ENCODE results near the gene ALS2CL. TPM values are rescaled to one million over a fixed set of nuclear protein-coding genes. Genes with fewer than 3 reads are reported as not detected.
A peak's percentile ranks its signal among the peaks of the same experiment; 100 is the strongest.

The ALS2CL gene
- total RNA-seq, 3 donors from 2014 or later: 1.3 to 1.5 (median 1.4) TPM

DNA sequence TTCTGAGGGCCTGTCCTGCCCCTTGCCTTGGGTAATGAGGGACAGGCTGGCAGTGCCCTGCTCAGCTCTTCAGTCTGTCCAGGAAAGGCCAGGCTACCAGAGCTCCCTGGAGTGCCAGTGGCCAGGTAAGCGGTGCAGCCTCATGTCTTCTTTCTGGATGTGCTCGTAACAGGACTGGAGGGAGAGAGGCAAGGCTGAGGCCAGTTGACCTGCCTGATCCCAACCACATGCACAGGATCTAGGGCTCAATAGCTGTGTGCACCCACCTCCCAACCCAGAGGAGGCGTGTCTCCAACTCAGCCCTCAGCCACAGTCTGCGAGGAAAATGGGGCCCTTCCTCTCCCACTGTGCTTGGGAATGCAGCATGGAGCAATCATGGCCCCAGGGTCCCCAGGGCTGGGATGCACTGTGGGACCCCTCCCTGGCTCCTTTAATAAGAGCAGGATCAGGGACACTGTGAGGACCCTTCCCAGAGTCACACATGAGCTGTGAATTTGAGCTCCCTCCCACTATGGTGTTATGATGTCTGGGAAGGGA is 22.5 kb downstream of the ALS2CL start:
- Mint-ChIP-seq H3K4me3 (no peak overlapping the region), H3K36me3 (ENCODE audit: insufficient read depth) (peaks cover 7% of the 10 kb centered on the region), H3K9me3 (no peaks in the 10 kb centered on the region), H3K4me1 (ENCODE audit: low read depth) (no peaks in the 10 kb centered on the region), H3K27me3 (ENCODE audit: low read depth) (peaks cover 2% of the 10 kb centered on the region)
- ATAC-seq (no peak), DNase-seq (peak; percentile 2)

DNA sequence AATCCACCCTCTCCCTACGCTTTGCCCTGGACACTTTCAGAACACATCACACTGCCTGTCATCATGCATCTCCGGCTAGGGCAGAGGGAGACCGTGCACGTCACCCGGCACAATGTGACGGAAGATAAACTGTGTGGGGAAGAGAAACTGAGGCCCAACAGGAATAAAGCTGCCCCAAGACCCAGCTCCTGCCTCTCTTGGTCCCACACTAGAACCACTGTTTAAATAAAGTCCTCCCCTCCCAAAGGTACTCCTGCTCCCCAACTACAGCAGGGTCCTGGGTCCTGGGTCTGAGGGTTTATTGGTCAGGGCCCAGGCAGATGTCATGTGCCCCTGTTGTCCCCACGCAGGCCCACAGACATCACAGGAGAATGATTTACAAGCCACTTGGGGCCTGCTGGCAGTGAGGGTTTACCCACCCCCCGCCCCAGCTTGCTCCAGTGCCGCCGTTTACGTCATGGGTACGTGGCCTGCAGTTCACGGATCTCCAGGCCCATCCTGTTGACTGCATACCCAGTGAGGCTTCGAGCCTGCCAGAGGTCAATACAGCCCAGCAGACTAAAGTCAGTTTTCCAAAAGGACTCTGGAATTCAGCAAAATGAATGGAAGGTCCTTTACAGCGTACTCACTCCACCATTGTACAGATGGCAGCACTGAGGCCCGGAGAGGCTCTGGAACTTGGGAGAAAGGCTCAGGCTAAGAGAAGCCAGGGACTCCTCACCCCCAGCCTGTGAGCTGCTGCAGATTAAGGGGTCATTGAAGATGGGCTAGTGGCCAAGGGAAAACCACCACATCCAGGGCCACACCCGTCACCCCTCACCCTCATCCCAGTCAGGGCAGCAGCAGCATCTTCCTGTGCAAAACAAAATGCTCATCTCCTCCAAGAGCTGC is 23.2 kb downstream of the ALS2CL start:
- peaks cover 7% of the 10 kb centered on the region for H3K36me3 Mint-ChIP-seq (ENCODE audit: insufficient read depth)
- no peaks in the 10 kb centered on the region for H3K4me1 Mint-ChIP-seq (ENCODE audit: low read depth)
- no peaks in the 10 kb centered on the region for H3K9me3 Mint-ChIP-seq
- no peak for ATAC-seq
- peak; percentile 1 for DNase-seq
- H3K4me3 Mint-ChIP-seq: no peak overlapping the region
- H3K27me3 Mint-ChIP-seq (ENCODE audit: low read depth): peaks cover 2% of the 10 kb centered on the region

DNA sequence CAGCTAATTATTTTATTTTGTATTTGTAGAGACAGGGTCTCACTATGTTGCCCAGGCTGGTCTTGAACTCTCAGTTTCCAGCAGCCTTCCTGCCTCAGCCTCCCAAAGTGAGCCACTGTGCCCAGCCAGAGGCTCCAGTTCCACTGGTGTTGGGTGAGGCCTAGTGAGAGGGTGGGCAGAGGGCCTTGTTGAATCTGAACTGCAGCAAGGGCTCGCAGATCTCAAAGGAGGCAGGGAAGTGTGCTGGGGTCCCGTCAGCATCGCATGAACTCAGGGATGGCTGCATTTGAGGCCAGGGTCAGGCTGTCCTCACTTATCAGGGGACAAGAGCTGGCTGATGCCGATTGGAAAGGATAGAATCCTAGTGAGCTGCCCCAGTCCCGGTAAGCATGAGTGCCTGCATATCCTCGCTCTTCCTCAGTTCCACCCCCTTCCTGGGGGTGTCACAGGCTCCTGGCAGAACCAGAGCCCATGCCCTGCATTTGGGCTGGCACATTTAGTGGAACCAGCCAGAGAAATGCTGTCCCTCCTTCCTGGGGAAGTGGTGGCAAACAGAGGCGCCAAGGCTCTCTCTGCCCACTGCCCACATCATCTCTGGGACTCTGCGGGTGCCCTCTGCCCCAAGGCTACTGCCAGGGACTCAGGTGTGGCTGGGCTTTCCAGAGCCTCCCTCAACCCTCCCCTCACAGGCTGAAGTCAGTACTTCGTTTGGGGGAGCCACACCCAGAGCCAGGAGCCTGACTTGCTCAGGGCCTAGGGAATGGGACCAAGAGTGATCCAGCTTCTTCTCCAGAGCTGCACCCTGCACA is 24.1 kb downstream of the ALS2CL start:
- Mint-ChIP-seq H3K27me3 (ENCODE audit: low read depth) (peaks cover 2% of the 10 kb centered on the region), H3K4me3 (no peak overlapping the region), H3K4me1 (ENCODE audit: low read depth) (no peaks in the 10 kb centered on the region), H3K36me3 (ENCODE audit: insufficient read depth) (peaks cover 3% of the 10 kb centered on the region), H3K9me3 (no peaks in the 10 kb centered on the region)
- peak; percentile 3 for DNase-seq
- no peak for ATAC-seq

DNA sequence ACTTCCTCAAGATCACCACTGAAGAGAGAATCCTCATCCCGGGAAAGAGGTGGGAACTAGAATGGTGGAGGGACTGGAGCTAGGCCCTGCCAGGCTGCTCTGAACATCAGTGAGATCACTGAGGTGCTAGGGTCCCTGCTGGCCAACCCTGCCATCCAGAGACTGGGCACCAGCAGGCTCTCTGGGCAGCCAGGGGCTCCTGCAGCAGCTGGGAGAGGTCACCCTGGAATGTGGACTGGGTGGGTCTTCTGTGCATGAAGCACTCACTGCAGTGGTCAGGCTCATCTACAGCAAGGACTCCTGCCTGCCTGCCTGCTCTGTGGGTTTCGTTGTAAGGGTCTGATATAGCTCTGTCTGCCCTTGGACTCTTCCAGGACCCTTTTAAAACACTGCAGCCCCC is 24.9 kb downstream of the ALS2CL start:
- peaks cover 2% of the 10 kb centered on the region for H3K27me3 Mint-ChIP-seq (ENCODE audit: low read depth)
- peak; percentile 1 for DNase-seq
- no peaks in the 10 kb centered on the region for H3K4me1 Mint-ChIP-seq (ENCODE audit: low read depth)
- H3K36me3 Mint-ChIP-seq (ENCODE audit: insufficient read depth): no peaks in the 10 kb centered on the region
- no peak overlapping the region for H3K4me3 Mint-ChIP-seq
- H3K9me3 Mint-ChIP-seq: no peaks in the 10 kb centered on the region
- ATAC-seq: no peak

DNA sequence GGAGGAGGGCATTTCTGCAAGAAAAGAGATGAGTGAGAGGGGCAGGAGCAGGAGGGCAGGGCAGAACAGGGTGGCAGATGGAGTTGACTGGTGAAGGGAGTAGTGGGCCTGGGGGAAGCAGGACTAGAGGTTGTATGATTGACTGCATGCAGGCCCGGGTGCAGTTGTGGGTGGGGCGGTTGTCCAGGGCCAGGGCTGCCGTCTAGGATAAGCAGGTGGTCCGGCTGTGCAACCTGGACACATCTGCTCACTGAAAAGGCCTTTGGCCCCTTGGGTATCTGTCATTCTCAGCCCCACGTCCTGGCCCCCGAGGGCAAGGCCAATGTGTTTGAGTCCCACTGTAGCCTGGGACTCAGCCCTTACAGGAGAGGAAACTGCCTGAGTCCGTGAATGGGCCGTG is 25.4 kb downstream of the ALS2CL start:
- no peak overlapping the region for H3K4me3 Mint-ChIP-seq
- H3K4me1 Mint-ChIP-seq (ENCODE audit: low read depth): no peaks in the 10 kb centered on the region
- peak; percentile 1 for DNase-seq
- H3K36me3 Mint-ChIP-seq (ENCODE audit: insufficient read depth): no peaks in the 10 kb centered on the region
- no peak for ATAC-seq
- no peaks in the 10 kb centered on the region for H3K9me3 Mint-ChIP-seq
- H3K27me3 Mint-ChIP-seq (ENCODE audit: low read depth): peaks cover 2% of the 10 kb centered on the region

DNA sequence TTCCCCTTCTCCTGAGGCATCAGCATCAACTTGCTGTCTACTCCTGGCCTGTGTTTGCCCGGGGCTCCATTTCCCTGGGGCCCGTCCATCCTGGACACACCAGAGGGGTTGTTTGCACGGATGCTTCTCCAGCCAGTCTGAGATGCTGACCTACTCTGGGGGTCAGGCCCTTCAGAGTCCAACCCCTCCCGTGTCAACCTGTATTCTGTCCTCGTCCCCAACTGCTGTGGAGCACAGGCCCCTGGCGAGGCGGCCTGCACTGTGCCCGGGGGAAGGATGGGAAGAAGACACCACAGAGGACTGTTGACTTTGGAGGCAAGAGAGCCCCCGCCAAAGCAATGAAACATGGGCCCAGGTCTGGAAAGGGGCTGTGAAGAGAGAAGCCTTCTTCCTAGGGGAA is 25.8 kb downstream of the ALS2CL start:
- DNase-seq (peak; percentile 2), ATAC-seq (no peak)
- Mint-ChIP-seq H3K36me3 (ENCODE audit: insufficient read depth) (no peaks in the 10 kb centered on the region), H3K9me3 (no peaks in the 10 kb centered on the region), H3K4me1 (ENCODE audit: low read depth) (no peaks in the 10 kb centered on the region), H3K27me3 (ENCODE audit: low read depth) (peaks cover 3% of the 10 kb centered on the region), H3K4me3 (no peak overlapping the region)

DNA sequence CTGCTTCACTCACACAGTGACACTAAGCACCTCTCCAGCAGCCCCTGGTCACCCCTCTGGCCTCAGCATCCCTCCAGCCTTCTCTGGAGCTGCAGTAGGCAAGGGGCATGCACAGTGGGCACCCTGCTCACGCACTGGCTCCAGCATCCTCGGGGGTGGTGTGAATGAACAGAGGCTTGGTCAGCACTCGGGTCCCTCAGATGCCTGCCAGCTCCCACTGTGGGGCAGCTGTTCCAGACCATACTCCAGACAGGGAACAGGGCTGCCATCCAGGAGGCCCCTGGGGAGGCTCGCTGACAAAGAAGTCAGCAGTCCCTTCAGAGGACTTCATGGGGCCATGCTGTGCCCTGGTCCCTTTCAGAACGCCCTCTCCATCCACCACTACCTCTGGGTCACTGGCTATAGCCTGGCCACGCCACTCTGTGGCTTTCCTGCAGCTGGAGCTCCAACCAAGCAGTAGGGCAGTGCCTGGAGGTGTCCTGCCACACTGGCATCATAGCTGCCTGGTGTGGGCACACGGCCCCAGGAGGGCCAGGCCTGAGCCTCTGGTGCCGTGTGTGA is 26.3 kb downstream of the ALS2CL start:
- H3K4me1 Mint-ChIP-seq (ENCODE audit: low read depth): no peaks in the 10 kb centered on the region
- no peaks in the 10 kb centered on the region for H3K9me3 Mint-ChIP-seq
- no peak overlapping the region for H3K4me3 Mint-ChIP-seq
- H3K27me3 Mint-ChIP-seq (ENCODE audit: low read depth): peaks cover 6% of the 10 kb centered on the region
- H3K36me3 Mint-ChIP-seq (ENCODE audit: insufficient read depth): no peaks in the 10 kb centered on the region
- no peak for DNase-seq
- no peak for ATAC-seq

DNA sequence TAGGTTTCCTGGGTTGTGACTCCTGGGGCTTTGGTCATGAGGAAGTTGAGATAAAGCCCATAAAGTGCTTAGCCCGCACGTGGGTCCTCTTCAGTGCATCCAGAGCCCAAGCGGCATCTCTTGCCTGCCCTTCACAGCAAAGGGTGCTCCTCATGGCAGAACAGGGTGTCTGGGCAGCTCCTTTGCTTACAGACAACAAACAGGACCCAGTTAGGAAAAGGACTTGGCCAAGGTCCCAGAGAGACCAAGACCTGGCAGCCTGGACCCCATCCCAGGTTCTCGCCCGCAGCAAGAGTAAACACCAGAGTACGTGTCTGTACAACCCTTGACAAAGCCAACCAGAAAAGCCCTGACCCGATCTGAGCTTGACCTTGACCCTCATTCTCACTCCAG is 27.0 kb downstream of the ALS2CL start:
- no peak overlapping the region for H3K4me3 Mint-ChIP-seq
- no peaks in the 10 kb centered on the region for H3K4me1 Mint-ChIP-seq (ENCODE audit: low read depth)
- DNase-seq: no peak
- no peaks in the 10 kb centered on the region for H3K9me3 Mint-ChIP-seq
- H3K36me3 Mint-ChIP-seq (ENCODE audit: insufficient read depth): no peaks in the 10 kb centered on the region
- peaks cover 6% of the 10 kb centered on the region for H3K27me3 Mint-ChIP-seq (ENCODE audit: low read depth)
- ATAC-seq: no peak

DNA sequence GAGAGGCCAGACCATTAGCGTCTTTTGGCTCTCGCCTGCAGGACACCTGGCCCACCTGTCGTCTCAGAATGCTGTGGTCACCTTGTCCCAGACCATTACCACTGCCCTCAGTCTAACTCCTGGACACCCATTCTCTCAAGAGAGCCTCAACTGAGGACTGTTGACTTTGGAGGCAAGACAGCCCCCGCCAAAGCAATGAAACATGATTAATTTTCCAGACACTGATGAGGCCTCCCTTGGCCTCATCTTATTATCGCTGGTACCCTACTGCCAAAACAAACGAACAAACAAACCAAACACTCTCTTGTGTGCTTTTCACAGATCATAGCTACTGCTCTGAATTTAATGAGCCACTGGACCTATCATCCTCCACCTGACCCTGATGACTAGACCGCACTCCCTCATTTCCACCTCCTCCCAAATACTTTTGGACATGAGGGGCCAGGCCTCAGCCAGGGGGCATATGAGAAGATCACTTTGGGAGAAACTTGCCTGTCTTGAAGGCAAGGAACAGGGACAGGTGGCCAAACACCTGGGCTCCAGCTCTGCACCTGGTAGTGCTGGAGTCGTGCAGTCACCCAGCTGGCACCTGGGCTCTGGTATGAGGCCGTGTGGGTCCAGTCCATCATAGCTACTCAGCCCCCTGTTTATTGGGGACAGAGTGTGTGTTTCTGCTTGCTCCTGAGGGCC is 27.6 kb downstream of the ALS2CL start:
- H3K36me3 Mint-ChIP-seq (ENCODE audit: insufficient read depth): no peaks in the 10 kb centered on the region

DNA sequence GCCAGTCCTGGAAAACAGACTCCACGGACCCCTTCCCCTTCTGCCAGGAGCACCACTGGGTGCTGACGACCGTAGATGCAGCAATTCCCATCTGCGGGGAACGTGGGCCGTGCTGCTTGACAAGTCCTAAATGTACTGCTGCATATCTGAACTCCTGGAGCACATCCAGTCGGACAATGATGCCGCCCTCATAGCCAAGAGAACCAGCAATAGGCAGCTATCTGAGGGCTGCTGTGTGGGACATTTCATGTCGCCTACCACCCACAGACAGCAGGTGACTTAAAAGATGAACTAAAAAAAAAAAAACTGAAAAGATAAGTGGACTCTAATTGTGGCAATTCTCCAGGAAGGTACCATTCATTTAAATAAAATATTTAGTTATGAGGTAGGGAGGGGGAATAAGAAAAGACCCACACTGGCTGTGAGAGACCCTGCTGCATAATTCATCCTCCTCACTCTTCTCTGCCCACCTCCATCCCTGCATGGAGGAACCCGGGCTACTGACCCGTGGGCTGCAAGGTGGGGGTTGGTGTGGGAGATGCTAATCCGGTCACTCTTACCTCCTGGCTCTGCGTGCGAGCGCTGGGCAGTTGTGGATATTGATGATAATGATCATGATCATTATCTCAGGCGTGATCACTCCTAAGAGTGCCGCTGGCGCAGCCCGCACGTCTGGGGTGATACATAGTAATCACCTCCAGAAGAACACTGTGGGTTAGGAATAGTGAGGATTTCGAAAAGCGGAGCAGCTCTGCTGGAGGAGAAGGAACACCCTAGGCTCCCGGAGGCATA is 28.3 kb downstream of the ALS2CL start:
- DNase-seq (no peak), ATAC-seq (no peak)
- Mint-ChIP-seq H3K36me3 (ENCODE audit: insufficient read depth) (no peaks in the 10 kb centered on the region), H3K9me3 (no peaks in the 10 kb centered on the region), H3K4me1 (ENCODE audit: low read depth) (no peaks in the 10 kb centered on the region), H3K27me3 (ENCODE audit: low read depth) (peaks cover 6% of the 10 kb centered on the region), H3K4me3 (no peak overlapping the region)

More for the DNA sequence above, 27.6 kb downstream of the ALS2CL start:
- ATAC-seq (no peak), DNase-seq (no peak)
- Mint-ChIP-seq H3K9me3 (no peaks in the 10 kb centered on the region), H3K27me3 (ENCODE audit: low read depth) (peaks cover 6% of the 10 kb centered on the region), H3K4me1 (ENCODE audit: low read depth) (no peaks in the 10 kb centered on the region), H3K4me3 (no peak overlapping the region)

DNA sequence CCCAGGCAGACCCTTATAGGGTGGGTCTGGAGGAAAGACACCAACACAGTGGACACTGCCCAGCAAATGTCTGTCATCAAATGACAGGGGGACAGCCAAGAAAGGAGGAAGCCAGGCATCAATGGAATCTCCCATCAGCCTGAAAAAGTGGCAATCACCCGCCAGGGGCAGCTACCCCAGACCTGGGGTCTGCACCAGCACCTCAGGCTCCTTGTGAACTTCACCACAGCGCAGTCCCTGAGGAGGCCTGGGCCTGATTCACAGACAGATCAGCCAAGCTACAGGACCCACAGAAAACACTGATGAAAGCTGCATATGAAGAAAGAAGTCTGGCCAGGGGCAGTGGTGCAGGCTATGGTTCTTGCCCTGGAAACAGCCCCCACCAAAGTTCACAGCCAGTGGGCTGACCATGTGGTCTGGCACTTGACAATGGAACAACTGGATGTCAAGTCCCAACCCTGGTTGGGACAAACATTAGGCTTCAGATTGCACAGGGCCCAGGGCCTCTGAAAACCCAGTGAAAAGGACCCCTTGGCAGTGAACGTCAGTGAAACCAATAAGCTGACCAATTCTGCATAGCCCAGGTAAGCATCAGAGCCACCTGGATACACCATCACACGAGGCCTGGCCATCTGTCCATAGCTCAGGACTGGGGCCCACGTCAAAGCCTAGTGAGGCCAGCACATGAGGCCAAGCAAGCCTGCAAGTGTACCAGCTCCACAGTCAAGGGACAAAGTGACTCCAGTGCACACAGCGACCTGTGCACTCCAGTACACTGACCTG is 29.1 kb downstream of the ALS2CL start:
- H3K36me3 Mint-ChIP-seq (ENCODE audit: insufficient read depth): no peaks in the 10 kb centered on the region
- no peak for DNase-seq
- no peak overlapping the region for H3K4me3 Mint-ChIP-seq
- H3K4me1 Mint-ChIP-seq (ENCODE audit: low read depth): no peaks in the 10 kb centered on the region
- H3K9me3 Mint-ChIP-seq: no peaks in the 10 kb centered on the region
- ATAC-seq: no peak
- peaks cover 6% of the 10 kb centered on the region for H3K27me3 Mint-ChIP-seq (ENCODE audit: low read depth)

DNA sequence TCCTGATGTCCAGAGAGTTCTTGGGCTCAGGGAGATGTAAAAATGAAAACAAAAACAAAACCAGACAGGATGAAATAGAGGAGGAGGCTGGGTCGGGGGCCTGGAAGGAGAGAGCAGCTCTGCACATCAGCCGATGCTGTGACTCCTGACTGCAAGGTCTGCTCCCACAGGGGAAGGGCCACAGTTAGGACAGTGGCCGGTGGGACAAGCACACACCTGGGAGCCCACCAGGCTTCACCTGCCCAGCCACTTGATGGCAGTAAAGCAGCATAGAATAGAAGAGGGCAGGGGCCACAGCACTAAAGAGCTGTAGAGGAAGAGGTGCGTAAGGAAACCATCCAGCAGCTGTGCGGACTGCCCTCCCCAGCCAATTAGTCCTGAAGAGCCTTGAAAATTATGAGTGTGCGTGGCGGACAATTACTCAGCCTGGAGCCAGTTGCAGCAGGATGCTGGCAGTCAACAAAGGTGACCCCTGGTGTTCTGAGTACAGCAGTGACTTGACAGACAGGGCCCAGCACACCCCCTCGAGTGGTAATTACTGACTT is 29.8 kb downstream of the ALS2CL start:
- peaks cover 6% of the 10 kb centered on the region for H3K27me3 Mint-ChIP-seq (ENCODE audit: low read depth)
- H3K36me3 Mint-ChIP-seq (ENCODE audit: insufficient read depth): no peaks in the 10 kb centered on the region
- H3K9me3 Mint-ChIP-seq: no peaks in the 10 kb centered on the region
- ATAC-seq (no peak), DNase-seq (no peak)
- no peaks in the 10 kb centered on the region for H3K4me1 Mint-ChIP-seq (ENCODE audit: low read depth)
- H3K4me3 Mint-ChIP-seq: no peak overlapping the region
